GM23338 (cell line): ENCODE results near the gene PPM1L. TPM values are rescaled to one million over a fixed set of nuclear protein-coding genes. Genes with fewer than 3 reads are reported as not detected.

Source experiments
- ATAC-seq: fragments of 200-7000 bp; cut with Tn5 transposase; 3 replicates; pipeline ENCODE4 v1.9.1; 2020
- DNase-seq: peaks from one replicate; pipeline ENCODE4 v3.0.0-alpha.2; 2015; ENCODE audit warnings: low spot score
- H2AFZ ChIP-seq: fragments of 200-600 bp; sonication (generic); 2 replicates; pipeline ENCODE4 v1.8.0; 2016; ENCODE audit warnings: antibody characterized with exemption, mild to moderate bottlenecking, moderate library complexity
- H3F3A ChIP-seq: fragments of 200-600 bp; sonication (generic); replicated peaks from 2 replicates; pipeline ENCODE4 v1.8.0; 2017; ENCODE audit warnings: antibody characterized with exemption, mixed run types, low read depth
- H3K27ac ChIP-seq: fragments of 200-600 bp; sonication (generic); 2 replicates; pipeline ENCODE4 v1.6.1; 2016; ENCODE audit warnings: low read depth
- H3K27me3 ChIP-seq: fragments of 200-600 bp; sonication (generic); 2 replicates; pipeline ENCODE4 v1.8.0; 2016; ENCODE audit warnings: mild to moderate bottlenecking, mixed run types, moderate library complexity; ENCODE audit not compliant: insufficient read depth
- H3K36me3 ChIP-seq: fragments of 200-600 bp; sonication (generic); 2 replicates; pipeline ENCODE4 v1.8.0; 2016; ENCODE audit warnings: mild to moderate bottlenecking; ENCODE audit not compliant: insufficient read depth
- H3K4me1 ChIP-seq: fragments of 200-600 bp; sonication (generic); 2 replicates; pipeline ENCODE4 v1.8.0; 2016; ENCODE audit warnings: mild to moderate bottlenecking, moderate library complexity; ENCODE audit not compliant: insufficient read depth
- H3K4me2 ChIP-seq: fragments of 200-600 bp; sonication (generic); 2 replicates; pipeline ENCODE4 v1.7.1; 2017; ENCODE audit warnings: mixed run types
- H3K4me3 ChIP-seq: fragments of 200-600 bp; sonication (generic); 2 replicates; pipeline ENCODE4 v1.6.1; 2016; ENCODE audit warnings: mixed run types
- H3K79me2 ChIP-seq: fragments of 200-600 bp; sonication (generic); replicated peaks from 2 replicates; pipeline ENCODE4 v1.8.0; 2017; ENCODE audit warnings: mild to moderate bottlenecking; ENCODE audit not compliant: insufficient read depth
- H3K9me2 ChIP-seq: fragments of 200-600 bp; sonication (generic); 2 replicates; pipeline ENCODE4 v1.8.0; 2017; ENCODE audit not compliant: insufficient read depth
- H4K20me1 ChIP-seq: fragments of 200-600 bp; sonication (generic); replicated peaks from 2 replicates; pipeline ENCODE4 v1.8.0; 2017; ENCODE audit warnings: mild to moderate bottlenecking; ENCODE audit not compliant: insufficient read depth
- H3K27ac Mint-ChIP-seq: 2 replicates; pipeline ENCODE4 v1.8.0; 2020; ENCODE audit warnings: inconsistent platforms, mild to moderate bottlenecking, moderate library complexity, mixed read lengths
- H3K27me3 Mint-ChIP-seq: 3 replicates; pipeline ENCODE4 v1.8.0; 2022; ENCODE audit warnings: low read depth, mild to moderate bottlenecking, moderate library complexity, mixed read lengths, inconsistent platforms; ENCODE audit not compliant: insufficient read depth, poor library complexity
- H3K36me3 Mint-ChIP-seq: 3 replicates; pipeline ENCODE4 v1.8.0; 2021; ENCODE audit warnings: low read depth, mild to moderate bottlenecking, inconsistent platforms, moderate library complexity, mixed read lengths
- H3K4me1 Mint-ChIP-seq: 3 replicates; pipeline ENCODE4 v1.8.0; 2020; ENCODE audit warnings: mild to moderate bottlenecking, inconsistent platforms, mixed read lengths
- H3K4me3 Mint-ChIP-seq: 3 replicates; pipeline ENCODE4 v1.8.0; 2021; ENCODE audit warnings: moderate library complexity, mild to moderate bottlenecking, inconsistent platforms, mixed read lengths
- H3K9me3 Mint-ChIP-seq: 3 replicates; pipeline ENCODE4 v1.8.0; 2020; ENCODE audit warnings: moderate library complexity, mild to moderate bottlenecking, inconsistent platforms, mixed read lengths
- CREB1 ChIP-seq: fragments of 250-450 bp; sonication (Bioruptor Pico); IDR thresholded peaks from 2 replicates; pipeline ENCODE4 v1.5.0; 2020; ENCODE audit warnings: low read depth, mild to moderate bottlenecking, moderate library complexity
- CTCF ChIP-seq, 2 experiments: fragments of 200-600 bp in 1 of 2; sonication (generic) in 1 of 2; conservative IDR thresholded peaks; 2 replicates each; pipeline versions ENCODE4 v1.5.1 to v1.6.1; 2016 to 2017; ENCODE audit warnings: antibody characterized with exemption in 2 of 2, low read depth in 2 of 2, mild to moderate bottlenecking in 2 of 2, moderate library complexity in 1 of 2
- EZH2 ChIP-seq: fragments of 200-600 bp; sonication (generic); IDR thresholded peaks from one replicate; pipeline ENCODE4 v1.8.0; 2017; ENCODE audit warnings: antibody characterized with exemption, mild to moderate bottlenecking, low read depth; ENCODE audit not compliant: unreplicated experiment
- EZH2phosphoT487 ChIP-seq: fragments of 200-600 bp; sonication (generic); IDR thresholded peaks from one replicate; pipeline ENCODE4 v1.8.1; 2018; ENCODE audit warnings: antibody characterized with exemption; ENCODE audit not compliant: unreplicated experiment
- JUNB ChIP-seq: IDR thresholded peaks from one replicate; pipeline ENCODE4 v1.6.1; 2016; ENCODE audit warnings: antibody characterized with exemption; ENCODE audit not compliant: unreplicated experiment
- NANOG ChIP-seq: IDR thresholded peaks from 2 replicates; pipeline ENCODE4 v1.6.1; 2016; ENCODE audit warnings: antibody characterized with exemption, borderline replicate concordance
- POLR2AphosphoS5 ChIP-seq: IDR thresholded peaks from 2 replicates; pipeline ENCODE4 v1.6.1; 2016; ENCODE audit warnings: antibody characterized with exemption, low read depth
- STAT1 ChIP-seq: IDR thresholded peaks from one replicate; pipeline ENCODE4 v1.6.1; 2016; ENCODE audit warnings: antibody characterized with exemption; ENCODE audit not compliant: unreplicated experiment
- ZNF114 ChIP-seq: fragments of 250-450 bp; sonication (Bioruptor Pico); IDR thresholded peaks from 2 replicates; pipeline ENCODE4 v1.5.0; 2020; ENCODE audit warnings: mild to moderate bottlenecking, moderate library complexity
- ZNF331 ChIP-seq: fragments of 250-450 bp; sonication (Bioruptor Pico); IDR thresholded peaks from 2 replicates; pipeline ENCODE4 v1.5.0; 2020; ENCODE audit warnings: low read depth, mild to moderate bottlenecking, moderate library complexity
- ZNF462 ChIP-seq: fragments of 250-450 bp; sonication (Bioruptor Pico); IDR thresholded peaks from 2 replicates; pipeline ENCODE4 v1.5.0; 2020; ENCODE audit warnings: mild to moderate bottlenecking, moderate library complexity
- polyA plus RNA-seq: library from polyadenylated mRNA; unstranded; fragments of >200 nt; fragmentation: Nextera tagmentation; extraction: Ambion mirVana; gene quantifications from 2 replicates; pipeline ENCODE4 v1.2.1, GENCODE V29; 2016
- total RNA-seq: library from RNA; depleted of rRNA; stranded (reverse); fragments of >200 nt; shearing (Covaris generic); gene quantifications from 2 replicates; pipeline ENCODE4 v1.2.3, GENCODE V29; 2014
- TF ChIP-seq, protein P1 (sequence below): IDR thresholded peaks from one replicate; pipeline ENCODE4 v1.6.1; 2018; ENCODE audit warnings: antibody characterized with exemption; ENCODE audit not compliant: unreplicated experiment
- TF ChIP-seq, protein P2 (sequence below): IDR thresholded peaks from 2 replicates; pipeline ENCODE4 v1.6.1; 2016; ENCODE audit warnings: antibody characterized with exemption

The PPM1L gene
- total and polyA plus RNA-seq, 2 experiments from 2014 or later: 3.9 to 26.4 TPM

DNA sequence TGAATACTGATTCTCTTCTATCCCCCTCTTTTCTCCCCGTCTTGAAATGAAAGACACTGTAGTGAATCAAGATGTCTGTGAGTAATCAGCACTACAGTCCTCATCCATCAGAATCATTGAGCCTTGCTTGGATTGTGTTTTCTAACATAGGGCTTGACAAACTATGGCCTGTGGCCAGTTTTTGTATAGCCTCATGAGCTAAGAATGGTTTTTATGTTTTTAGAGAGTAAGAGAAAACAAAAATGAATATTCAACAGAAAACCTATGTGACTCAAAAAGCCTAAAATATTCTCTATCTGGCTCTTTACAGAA is 55.2 kb downstream of the PPM1L start:
- Mint-ChIP-seq H3K27ac (no peak overlapping the region), H3K27me3 (no peaks in the 10 kb centered on the region)

More for the DNA sequence above, 55.2 kb downstream of the PPM1L start:
- Mint-ChIP-seq H3K36me3 (0 out of 3 replicates have a peak, but pooled peaks cover 2% of the 10 kb centered on the region), H3K9me3 (no peaks in the 10 kb centered on the region), H3K4me3 (no peak overlapping the region), H3K4me1 (peaks cover 24% of the 10 kb centered on the region; the same call in 2 of the 3 replicates)
- Histone ChIP-seq H3K79me2 (peaks cover 6% of the 10 kb centered on the region; the same call in 1 of the 2 replicates), H3K9me2 (no peaks in the 10 kb centered on the region), H3K4me2 (no peak overlapping the region), H3K4me3 (no peak overlapping the region), H3K27me3 (no peaks in the 10 kb centered on the region), H4K20me1 (peaks cover 3% of the 10 kb centered on the region), H2AFZ (no peak overlapping the region), H3K4me1 (peaks cover 12% of the 10 kb centered on the region), H3K27ac (no peak overlapping the region), H3F3A (no peaks in the 10 kb centered on the region), H3K36me3 (no peaks in the 10 kb centered on the region)
- ATAC-seq: no peak
- no peak for DNase-seq
- TF ChIP-seq, protein P1, sequence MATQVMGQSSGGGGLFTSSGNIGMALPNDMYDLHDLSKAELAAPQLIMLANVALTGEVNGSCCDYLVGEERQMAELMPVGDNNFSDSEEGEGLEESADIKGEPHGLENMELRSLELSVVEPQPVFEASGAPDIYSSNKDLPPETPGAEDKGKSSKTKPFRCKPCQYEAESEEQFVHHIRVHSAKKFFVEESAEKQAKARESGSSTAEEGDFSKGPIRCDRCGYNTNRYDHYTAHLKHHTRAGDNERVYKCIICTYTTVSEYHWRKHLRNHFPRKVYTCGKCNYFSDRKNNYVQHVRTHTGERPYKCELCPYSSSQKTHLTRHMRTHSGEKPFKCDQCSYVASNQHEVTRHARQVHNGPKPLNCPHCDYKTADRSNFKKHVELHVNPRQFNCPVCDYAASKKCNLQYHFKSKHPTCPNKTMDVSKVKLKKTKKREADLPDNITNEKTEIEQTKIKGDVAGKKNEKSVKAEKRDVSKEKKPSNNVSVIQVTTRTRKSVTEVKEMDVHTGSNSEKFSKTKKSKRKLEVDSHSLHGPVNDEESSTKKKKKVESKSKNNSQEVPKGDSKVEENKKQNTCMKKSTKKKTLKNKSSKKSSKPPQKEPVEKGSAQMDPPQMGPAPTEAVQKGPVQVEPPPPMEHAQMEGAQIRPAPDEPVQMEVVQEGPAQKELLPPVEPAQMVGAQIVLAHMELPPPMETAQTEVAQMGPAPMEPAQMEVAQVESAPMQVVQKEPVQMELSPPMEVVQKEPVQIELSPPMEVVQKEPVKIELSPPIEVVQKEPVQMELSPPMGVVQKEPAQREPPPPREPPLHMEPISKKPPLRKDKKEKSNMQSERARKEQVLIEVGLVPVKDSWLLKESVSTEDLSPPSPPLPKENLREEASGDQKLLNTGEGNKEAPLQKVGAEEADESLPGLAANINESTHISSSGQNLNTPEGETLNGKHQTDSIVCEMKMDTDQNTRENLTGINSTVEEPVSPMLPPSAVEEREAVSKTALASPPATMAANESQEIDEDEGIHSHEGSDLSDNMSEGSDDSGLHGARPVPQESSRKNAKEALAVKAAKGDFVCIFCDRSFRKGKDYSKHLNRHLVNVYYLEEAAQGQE: no peak
- TF ChIP-seq STAT1 (no peak), JUNB (no peak), EZH2 (no peak), POLR2AphosphoS5 (no peak), NANOG (no peak), ZNF462 (CRISPR knock-in tag) (no peak), EZH2phosphoT487 (no peak), CTCF (conservative IDR thresholded peaks at IDR 0.05; ENCODE audit: low read depth in 2 of 2) (no peak), ZNF114 (CRISPR knock-in tag) (no peak), ZNF331 (CRISPR knock-in tag) (no peak), CREB1 (no peak)
- TF ChIP-seq, protein P2, sequence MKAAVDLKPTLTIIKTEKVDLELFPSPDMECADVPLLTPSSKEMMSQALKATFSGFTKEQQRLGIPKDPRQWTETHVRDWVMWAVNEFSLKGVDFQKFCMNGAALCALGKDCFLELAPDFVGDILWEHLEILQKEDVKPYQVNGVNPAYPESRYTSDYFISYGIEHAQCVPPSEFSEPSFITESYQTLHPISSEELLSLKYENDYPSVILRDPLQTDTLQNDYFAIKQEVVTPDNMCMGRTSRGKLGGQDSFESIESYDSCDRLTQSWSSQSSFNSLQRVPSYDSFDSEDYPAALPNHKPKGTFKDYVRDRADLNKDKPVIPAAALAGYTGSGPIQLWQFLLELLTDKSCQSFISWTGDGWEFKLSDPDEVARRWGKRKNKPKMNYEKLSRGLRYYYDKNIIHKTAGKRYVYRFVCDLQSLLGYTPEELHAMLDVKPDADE: no peak
